CD14-positive monocyte (primary cell): ENCODE results near the gene NRN1L. TPM values are rescaled to one million over a fixed set of nuclear protein-coding genes. Genes with fewer than 3 reads are reported as not detected.

Experiments
- DNase-seq, 3 donors: peaks; one replicate each; pipeline ENCODE4 v3.0.0-alpha.2; 2011 to 2022
- H2AFZ ChIP-seq: 2 replicates; pipeline ENCODE4 v1.6.0; 2012; ENCODE audit warnings: mild to moderate bottlenecking, low read depth, low read length, inconsistent platforms; ENCODE audit not compliant: insufficient read depth, poor library complexity, severe bottlenecking
- H3K27ac ChIP-seq, 2 donors: 1 replicate in 1 of 2; 2 replicates in 1 of 2; pipeline ENCODE4 v1.5.1; 2012 to 2013; ENCODE audit warnings: low read length in 2 of 2, control low read depth in 1 of 2, inconsistent platforms in 1 of 2, low read depth in 1 of 2, mild to moderate bottlenecking in 1 of 2
- H3K27me3 ChIP-seq, 2 donors: one replicate each; pipeline versions ENCODE4 v1.6.0 to v1.6.1; 2011 to 2013; ENCODE audit warnings: low read length in 2 of 2; ENCODE audit not compliant: control insufficient read depth in 2 of 2, insufficient read depth in 2 of 2
- H3K36me3 ChIP-seq, 2 donors: replicated peaks in 1 of 2; 1 replicate in 1 of 2; 2 replicates in 1 of 2; pipeline versions ENCODE4 v1.5.1 to v1.6.1; 2012 to 2013; ENCODE audit warnings: low read length in 2 of 2, control low read depth in 1 of 2, inconsistent platforms in 1 of 2, mild to moderate bottlenecking in 1 of 2; ENCODE audit not compliant: insufficient read depth in 2 of 2, control insufficient read depth in 1 of 2
- H3K4me1 ChIP-seq, 2 donors: 1 replicate in 1 of 2; 2 replicates in 1 of 2; pipeline versions ENCODE4 v1.5.1 to v1.6.1; 2012 to 2013; ENCODE audit warnings: low read length in 2 of 2, control low read depth in 1 of 2, inconsistent platforms in 1 of 2, mild to moderate bottlenecking in 1 of 2, moderate library complexity in 1 of 2; ENCODE audit not compliant: insufficient read depth in 2 of 2, control insufficient read depth in 1 of 2
- H3K4me2 ChIP-seq: replicated peaks from 2 replicates; pipeline ENCODE3; 2012; ENCODE audit warnings: low read length, moderate library complexity, mild to moderate bottlenecking; ENCODE audit not compliant: poor library complexity, severe bottlenecking; ENCODE audit errors: extremely low read depth
- H3K4me3 ChIP-seq, 3 experiments: fragments of 200-600 bp in 1 of 3; sonication (generic) in 1 of 3; replicated peaks in 1 of 3; 1 replicate in 2 of 3; 2 replicates in 1 of 3; pipeline ENCODE4 v1.5.1; 2011 to 2013; ENCODE audit warnings: low read length in 3 of 3, mild to moderate bottlenecking in 3 of 3, control low read depth in 2 of 3, low read depth in 2 of 3, inconsistent platforms in 1 of 3, moderate library complexity in 1 of 3
- H3K79me2 ChIP-seq: 2 replicates; pipeline ENCODE4 v1.6.0; 2012; ENCODE audit warnings: mild to moderate bottlenecking, control low read depth, inconsistent platforms, low read length, moderate library complexity; ENCODE audit not compliant: insufficient read depth
- H3K9ac ChIP-seq: 2 replicates; pipeline ENCODE4 v1.6.0; 2017; ENCODE audit warnings: low read length, mild to moderate bottlenecking; ENCODE audit not compliant: insufficient read depth, poor library complexity, severe bottlenecking
- H3K9me3 ChIP-seq, 2 donors: replicated peaks in 1 of 2; 1 replicate in 1 of 2; 2 replicates in 1 of 2; pipeline versions ENCODE4 v1.5.1 to v1.6.1; 2012 to 2013; ENCODE audit warnings: low read length in 2 of 2, control low read depth in 1 of 2; ENCODE audit not compliant: control insufficient read depth in 1 of 2, insufficient read depth in 1 of 2
- H4K20me1 ChIP-seq: 2 replicates; pipeline ENCODE4 v1.6.0; 2012; ENCODE audit warnings: mild to moderate bottlenecking, low read length, control low read depth, moderate library complexity; ENCODE audit not compliant: insufficient read depth
- H3K27ac Mint-ChIP-seq, 7 donors: one replicate each; pipeline ENCODE4 v1.8.0; 2020; ENCODE audit warnings: mild to moderate bottlenecking in 7 of 7, mixed read lengths in 7 of 7, moderate library complexity in 6 of 7, inconsistent platforms in 2 of 7
- H3K27me3 Mint-ChIP-seq, 3 donors: one replicate each; pipeline ENCODE4 v1.8.0; 2021 to 2022; ENCODE audit warnings: low read depth in 3 of 3, mild to moderate bottlenecking in 3 of 3, mixed read lengths in 3 of 3, moderate library complexity in 3 of 3, inconsistent platforms in 1 of 3
- H3K36me3 Mint-ChIP-seq, 2 donors: one replicate each; pipeline ENCODE4 v1.8.0; 2020; ENCODE audit warnings: mixed read lengths in 2 of 2, inconsistent platforms in 1 of 2, mild to moderate bottlenecking in 1 of 2
- H3K4me1 Mint-ChIP-seq: one replicate; pipeline ENCODE4 v1.8.0; 2020; ENCODE audit warnings: mild to moderate bottlenecking, mixed read lengths
- H3K4me3 Mint-ChIP-seq, 2 donors: one replicate each; pipeline ENCODE4 v1.8.0; 2020; ENCODE audit warnings: mild to moderate bottlenecking in 2 of 2, mixed read lengths in 2 of 2, moderate library complexity in 1 of 2
- H3K9me3 Mint-ChIP-seq, 7 donors: one replicate each; pipeline ENCODE4 v1.8.0; 2020 to 2022; ENCODE audit warnings: mixed read lengths in 7 of 7, mild to moderate bottlenecking in 6 of 7, moderate library complexity in 6 of 7, inconsistent platforms in 2 of 7
- CTCF ChIP-seq: fragments of 200-600 bp; IDR thresholded peaks from one replicate; pipeline ENCODE4 v1.8.0; 2022; ENCODE audit warnings: antibody characterized with exemption, mild to moderate bottlenecking
- WGBS: methylation state at CpG from one replicate; pipeline ENCODE4 v1.1.5; 2013; ENCODE audit warnings: missing lambda C conversion rate; ENCODE audit not compliant: insufficient coverage; 5-methylcytosine and 5-hydroxymethylcytosine counted together
- intact Hi-C, 2 donors: fragments of 100-400 bp; cut with micrococcal nuclease; formaldehyde crosslinking; loops; one replicate each; pipeline versions ENCODE4 v1.15.0 to v1.15.1; 2023
- polyA plus RNA-seq, 3 donors: library from polyadenylated mRNA; depleted of rRNA in 1 of 3; unstranded in 2 of 3; stranded (reverse) in 1 of 3; fragments of 300-500 nt in 2 of 3; fragments of >200 nt in 1 of 3; fragmentation: Illumina TruSeq in 2 of 3; gene quantifications; 1 replicate in 2 of 3; 2 replicates in 1 of 3; pipeline ENCODE4 v1.2.3, GENCODE V29; 2012 to 2021

NRN1L gene
- polyA plus RNA-seq, 3 donors: 0.50 to 3.6 TPM; not detected in 1

- intact Hi-C loops: no loop called here
- Histone ChIP-seq H3K4me2 (no peak overlapping the region), H3K4me1 (peaks cover 17 to 26% of the 10 kb centered on the region in 2 donors), H3K79me2 (peaks cover 10% of the 10 kb centered on the region), H4K20me1 (peaks cover 2% of the 10 kb centered on the region), H3K9ac (no peak overlapping the region), H3K36me3 (no peaks in the 10 kb centered on the region), H3K9me3 (no peaks in the 10 kb centered on the region), H3K4me3 (no peak overlapping the region), H3K27ac (no peak overlapping the region), H2AFZ (no peak overlapping the region), H3K27me3 (no peaks in the 10 kb centered on the region)
- no peaks in the 10 kb centered on the region for H3K36me3 Mint-ChIP-seq
- H3K4me1 Mint-ChIP-seq: peaks cover 11% of the 10 kb centered on the region
- no peak for TF ChIP-seq CTCF
- peaks cover 1 to 4% (median 2%) of the 10 kb centered on the region in 3 donors for H3K27me3 Mint-ChIP-seq
- H3K4me3 Mint-ChIP-seq: no peak overlapping the region
- 100% methylated on average over 2 of the region's 2 CpGs for WGBS
- no peak for DNase-seq
- no peak overlapping the region for H3K27ac Mint-ChIP-seq
- H3K9me3 Mint-ChIP-seq: no peaks in the 10 kb centered on the region
Observed at GRCh38 chr16:67837811-67838210, 46.9 kb upstream of the NRN1L start.

- Mint-ChIP-seq H3K9me3 (peaks cover 0 to 3% (median 0%) of the 10 kb centered on the region in 7 donors), H3K27ac (peak overlapping the region in 4 of 7 donors; percentile 89 to 99 (median 94)), H3K4me3 (peak overlapping the region; percentile 30 to 86), H3K4me1 (peaks cover 39% of the 10 kb centered on the region), H3K27me3 (peaks cover 1 to 2% (median 1%) of the 10 kb centered on the region in 3 donors), H3K36me3 (peaks cover 4 to 5% of the 10 kb centered on the region in 2 donors)
- Histone ChIP-seq H3K27me3 (no peaks in the 10 kb centered on the region), H3K9ac (peak overlapping the region; percentile 66), H4K20me1 (peaks cover 27% of the 10 kb centered on the region), H3K9me3 (no peaks in the 10 kb centered on the region), H2AFZ (peak overlapping the region; percentile 91), H3K36me3 (no peaks in the 10 kb centered on the region), H3K4me2 (peak overlapping the region; percentile 98), H3K4me3 (peak overlapping the region in 2 of 3 experiments; percentile 85 to 87), H3K4me1 (peaks cover 39 to 46% of the 10 kb centered on the region in 2 donors), H3K79me2 (peaks cover 35% of the 10 kb centered on the region), H3K27ac (peak overlapping the region; percentile 85 to 91)
- TF ChIP-seq CTCF: no peak
- intact Hi-C loops: loop anchor here in 1 of 2 donors (10.0 kb wide), 1 partner anchor 177 kb away; the partner anchor contains the start of genes ACD, C16orf86, ENKD1 and PARD6A
- DNase-seq: no peak
- 74% methylated on average over 17 of the region's 17 CpGs for WGBS
Observed at GRCh38 chr16:67841198-67841815, 43.4 kb upstream of the NRN1L start.
